GM19372 (cell line): ENCODE results near the gene SLC46A3.
"Not testable (repeated sequence)": the region's sequence is repeated elsewhere in the genome, so short reads cannot be mapped to it uniquely, and the experiment has no call there.

Experiments used
- ATAC-seq: cut with Tn5 transposase; IDR thresholded peaks from one replicate; pipeline ENCODE4 v1.9.1; 2021; ENCODE audit warnings: mild to moderate bottlenecking, low read depth, moderate library complexity; ENCODE audit not compliant: unreplicated experiment

The SLC46A3 gene, protein sequence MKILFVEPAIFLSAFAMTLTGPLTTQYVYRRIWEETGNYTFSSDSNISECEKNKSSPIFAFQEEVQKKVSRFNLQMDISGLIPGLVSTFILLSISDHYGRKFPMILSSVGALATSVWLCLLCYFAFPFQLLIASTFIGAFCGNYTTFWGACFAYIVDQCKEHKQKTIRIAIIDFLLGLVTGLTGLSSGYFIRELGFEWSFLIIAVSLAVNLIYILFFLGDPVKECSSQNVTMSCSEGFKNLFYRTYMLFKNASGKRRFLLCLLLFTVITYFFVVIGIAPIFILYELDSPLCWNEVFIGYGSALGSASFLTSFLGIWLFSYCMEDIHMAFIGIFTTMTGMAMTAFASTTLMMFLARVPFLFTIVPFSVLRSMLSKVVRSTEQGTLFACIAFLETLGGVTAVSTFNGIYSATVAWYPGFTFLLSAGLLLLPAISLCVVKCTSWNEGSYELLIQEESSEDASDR

DNA sequence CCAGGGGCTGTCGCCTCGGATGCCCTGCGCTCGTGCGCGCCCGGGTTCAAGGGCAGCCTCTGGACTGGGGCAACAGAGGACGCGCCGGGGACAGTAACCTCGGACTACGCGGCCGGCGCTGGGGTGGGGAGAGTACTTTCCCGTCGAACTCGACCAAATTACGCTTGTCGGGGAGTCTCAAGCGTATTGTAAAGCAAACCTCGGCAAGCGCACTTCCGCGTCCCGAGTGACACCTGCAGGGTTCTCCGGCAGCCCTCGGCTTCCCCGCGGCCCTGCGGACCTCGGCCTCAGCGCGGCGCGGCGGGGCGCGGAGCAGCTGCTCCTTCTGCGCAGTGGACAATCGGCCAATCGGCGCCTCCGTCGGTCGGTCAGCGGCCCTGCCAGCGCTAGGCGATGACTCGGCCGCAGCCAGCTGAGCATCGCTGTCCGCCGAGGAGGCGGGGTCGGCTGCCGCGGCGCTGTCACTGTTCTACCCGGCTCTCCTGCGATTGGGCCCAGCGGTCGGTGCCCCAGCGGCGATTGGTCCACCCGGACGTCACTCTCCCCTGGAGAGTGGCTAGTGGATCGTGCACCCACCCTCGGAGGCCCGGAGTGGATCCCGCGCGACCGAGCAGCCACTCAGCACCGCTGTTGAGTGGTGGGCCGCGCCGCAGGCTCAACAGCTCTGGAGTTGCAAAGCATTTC, at the start of gene SLC46A3:
Gene SLC46A3 (minus strand): TSS at position 428 of the 684 bp plus-strand sequence. CDS start 972 bp downstream, outside the sequence.
- peak; percentile 98 for ATAC-seq

DNA sequence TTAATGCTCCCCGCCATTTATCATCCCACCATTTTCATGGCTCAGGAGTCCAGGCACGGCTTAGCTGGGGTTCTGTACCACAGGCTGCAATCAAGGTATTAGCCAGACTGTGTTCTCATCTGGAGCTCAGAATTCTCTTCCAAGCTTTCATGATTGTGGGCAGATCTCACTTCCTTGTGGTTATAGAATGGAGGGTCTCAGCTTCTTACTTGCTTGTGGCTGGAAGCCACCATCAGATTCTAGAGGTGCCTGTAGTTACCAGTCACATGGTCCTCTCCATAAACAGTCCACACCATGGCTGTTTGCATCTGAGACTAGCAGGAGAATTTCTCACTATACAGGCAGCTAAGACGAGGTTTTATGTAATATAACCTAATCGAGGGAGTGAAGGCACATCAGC, 45.1 kb upstream of the SLC46A3 start:
- ATAC-seq = no peak

DNA sequence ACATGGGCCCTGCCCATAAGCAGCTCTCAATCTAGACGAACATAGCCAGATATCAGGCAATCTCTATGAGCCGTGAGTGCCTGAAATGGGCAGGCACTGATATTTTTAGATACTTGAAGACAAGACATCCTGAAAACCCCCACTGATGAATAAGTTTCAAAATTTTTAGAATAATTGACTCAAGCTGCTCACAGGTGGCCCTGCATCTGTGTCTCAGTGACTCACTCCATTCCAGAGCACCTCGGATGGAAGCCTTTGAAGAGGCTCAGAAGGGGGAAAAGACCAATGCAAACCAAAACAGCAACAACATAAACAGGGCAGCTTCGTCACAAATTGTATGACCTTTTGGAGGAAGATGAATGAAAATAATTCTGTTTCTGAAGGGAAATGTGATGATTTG, 42.8 kb upstream of the SLC46A3 start:
- no peak for ATAC-seq

- ATAC-seq = no peak
Observed at GRCh38 chr13:28755546-28755870, 36.7 kb upstream of the SLC46A3 start.

GRCh38 chr13:28754698-28755545, 36.2 kb upstream of the SLC46A3 start:
- no peak for ATAC-seq

DNA sequence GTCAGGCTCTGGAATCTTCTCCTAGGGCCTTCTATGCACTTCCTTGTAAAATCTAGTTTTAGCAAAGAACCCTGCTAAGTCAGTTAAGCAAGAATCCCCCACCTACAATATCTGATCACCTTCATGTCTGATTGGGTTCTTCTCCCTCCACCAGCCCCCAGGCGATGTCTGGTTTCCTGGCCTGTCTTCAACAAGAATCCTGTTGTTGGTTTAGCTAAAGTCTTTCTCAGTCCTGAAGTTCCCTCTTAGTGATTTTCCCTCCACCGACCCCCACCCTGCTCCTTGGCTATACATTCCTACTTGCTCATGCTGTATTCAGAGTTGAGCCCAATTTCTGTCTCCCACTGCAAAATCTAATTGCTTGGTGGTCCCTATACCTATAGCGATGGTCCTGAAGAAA, 35.2 kb upstream of the SLC46A3 start:
- ATAC-seq = no peak

DNA sequence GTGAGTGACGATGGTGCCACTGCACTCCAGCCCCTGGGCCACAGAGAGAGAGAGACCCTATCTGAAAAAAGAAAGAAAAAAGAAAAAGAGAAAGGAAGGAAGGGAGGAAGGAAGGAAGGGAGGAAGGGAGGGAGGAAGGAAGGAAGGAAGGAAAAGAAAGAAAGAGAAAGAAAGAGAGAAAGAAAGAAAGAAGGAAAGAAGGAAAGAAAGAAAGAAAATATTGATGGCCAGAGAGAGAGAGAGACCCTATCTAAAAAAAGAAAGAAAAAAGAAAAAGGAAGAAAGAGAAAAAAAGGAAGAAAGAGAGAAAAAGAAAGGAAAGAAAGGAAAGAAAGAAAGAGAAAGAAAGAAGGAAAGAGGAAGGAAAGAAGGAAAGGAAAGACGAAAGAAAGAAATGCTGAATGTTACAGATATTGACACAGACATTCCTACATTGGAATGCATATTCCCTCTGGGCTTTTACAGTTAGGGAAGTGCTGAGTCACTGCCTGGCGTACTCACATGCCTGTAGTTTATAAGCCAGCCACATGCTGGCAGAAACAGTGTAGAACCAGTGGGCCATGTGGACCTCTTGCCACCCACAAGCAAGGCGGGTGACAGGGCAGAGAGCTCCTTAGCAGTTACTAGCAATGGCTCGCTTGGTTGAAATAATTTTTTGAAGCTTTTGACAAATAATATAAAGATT, 34.6 kb upstream of the SLC46A3 start:
- no peak for ATAC-seq

- no peak for ATAC-seq
Observed at GRCh38 chr13:28751175-28751960, 32.6 kb upstream of the SLC46A3 start.

DNA sequence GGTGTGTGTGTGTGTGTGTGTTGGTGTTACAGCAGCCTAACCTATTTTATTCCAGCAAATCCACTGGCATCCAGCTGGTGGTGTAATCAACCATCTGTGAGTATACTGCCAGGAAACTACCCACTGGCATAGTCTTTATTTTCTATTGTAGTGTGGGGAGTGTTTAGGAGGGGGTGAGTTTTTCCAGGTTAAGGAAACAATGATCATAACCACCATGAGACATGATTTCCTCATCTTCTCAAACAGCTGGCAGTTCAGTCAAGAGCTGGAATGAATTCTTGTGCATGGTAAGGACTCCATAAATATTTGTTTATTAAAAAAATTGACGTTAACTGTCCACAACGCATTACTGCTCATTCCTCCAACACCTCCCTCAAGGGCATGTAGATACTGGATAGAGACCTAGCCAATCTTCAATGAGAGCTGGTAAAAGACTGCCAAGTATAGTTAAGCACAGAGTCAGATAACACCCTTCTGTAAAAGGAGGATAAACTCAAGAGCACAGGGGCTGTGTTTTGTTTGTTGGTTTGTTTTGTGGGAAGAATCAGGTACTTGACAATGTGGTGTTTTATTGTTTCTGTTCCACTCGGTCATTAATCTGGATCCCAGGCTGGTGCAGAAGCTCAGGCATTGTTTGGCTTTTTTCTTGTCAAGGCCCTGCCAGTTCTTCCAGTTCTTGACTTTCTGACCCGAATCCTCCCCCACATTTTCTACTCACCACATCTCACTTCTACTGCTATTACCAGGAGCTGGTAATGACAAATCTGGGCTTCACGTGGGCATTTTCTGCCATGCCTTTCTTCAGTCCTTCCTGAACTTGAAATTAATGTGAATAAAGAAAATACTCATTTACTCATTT, 31.6 kb upstream of the SLC46A3 start:
- no peak for ATAC-seq

GRCh38 chr13:28747851-28748250, 29.1 kb upstream of the SLC46A3 start:
- ATAC-seq = no peak

DNA sequence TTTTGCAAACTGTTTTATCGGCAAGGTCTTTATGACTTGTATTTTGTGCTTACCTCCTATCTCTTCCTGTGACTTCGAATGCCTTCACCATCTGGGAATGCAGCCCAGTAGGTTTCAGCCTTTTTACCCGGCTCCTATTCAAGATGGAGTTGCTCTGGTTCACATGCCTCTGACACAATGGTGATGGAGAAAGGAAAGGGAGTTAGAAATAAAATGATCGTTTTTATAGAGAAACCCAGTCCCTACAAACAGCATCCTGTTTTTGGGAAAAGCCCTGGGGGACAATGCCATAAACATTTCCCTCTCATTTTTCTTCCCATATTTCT, 27.5 kb upstream of the SLC46A3 start:
- no peak for ATAC-seq

GRCh38 chr13:28744656-28745055, 25.9 kb upstream of the SLC46A3 start:
- no peak for ATAC-seq

DNA sequence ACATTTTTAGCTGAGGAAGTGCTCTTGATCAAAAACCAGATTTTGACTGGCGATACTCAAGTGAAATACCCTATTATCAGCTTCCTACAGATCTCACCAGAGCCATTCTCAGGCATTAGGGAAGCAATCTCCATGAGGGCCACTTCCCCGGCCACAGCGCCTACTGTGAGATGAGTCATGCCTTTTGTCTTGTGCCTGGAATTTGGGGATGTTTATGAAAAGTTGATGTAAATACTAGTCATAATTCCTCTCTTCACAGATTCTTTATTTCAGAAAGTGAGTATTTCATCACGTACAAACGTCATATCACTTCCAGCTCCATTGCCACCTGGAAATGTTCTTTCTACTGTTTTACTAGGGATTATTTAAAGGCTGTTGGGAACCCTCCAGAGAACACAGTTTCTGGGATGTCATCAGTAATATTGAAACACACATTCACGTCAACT, 25.3 kb upstream of the SLC46A3 start:
- no peak for ATAC-seq

GRCh38 chr13:28743499-28744083, 24.8 kb upstream of the SLC46A3 start:
- no peak for ATAC-seq

GRCh38 chr13:28743020-28743419, 24.2 kb upstream of the SLC46A3 start:
- ATAC-seq = no peak

- not testable (repeated sequence) for ATAC-seq
Observed at GRCh38 chr13:28742445-28742844, 23.7 kb upstream of the SLC46A3 start.

GRCh38 chr13:28741084-28741491, 22.3 kb upstream of the SLC46A3 start:
- no peak for ATAC-seq

DNA sequence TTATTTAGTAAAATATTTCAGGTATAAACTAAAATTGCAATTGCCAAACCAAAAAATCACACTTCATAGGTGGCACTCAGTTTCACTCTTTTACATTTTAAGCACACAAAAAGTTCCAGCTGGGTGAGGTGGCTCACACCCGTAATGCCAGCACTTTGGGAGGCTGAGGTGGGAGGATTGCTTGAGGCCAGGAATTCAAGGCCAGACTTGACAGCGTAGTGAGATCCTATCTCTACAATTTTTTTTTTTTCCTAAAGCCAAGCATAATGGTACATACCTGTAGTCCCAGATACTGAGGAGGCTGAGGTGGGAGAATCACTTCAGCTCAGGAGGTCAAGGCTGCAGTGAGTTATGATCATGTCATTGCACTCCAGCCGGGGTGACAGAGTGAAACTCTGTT, 20.6 kb upstream of the SLC46A3 start:
- ATAC-seq = no peak
